Esophagus muscularis mucosa (tissue), 4 donors: ENCODE results near the gene CYFIP2. TPM values are rescaled to one million over a fixed set of nuclear protein-coding genes. Genes with fewer than 3 reads are reported as not detected.

Experiments
- DNase-seq: peaks from one replicate; pipeline ENCODE4 v3.0.0-alpha.2; 2017; ENCODE audit errors: extremely low spot score
- H3K27ac ChIP-seq, 4 donors: fragments of 200-600 bp; sonication (generic); replicated peaks in 1 of 4; 1 replicate in 3 of 4; 2 replicates in 1 of 4; pipeline ENCODE4 v1.5.1; 2016 to 2019; ENCODE audit warnings: mild to moderate bottlenecking in 1 of 4
- H3K27me3 ChIP-seq, 4 donors: fragments of 200-600 bp; sonication (generic); one replicate each; pipeline versions ENCODE4 v1.5.1 to v1.6.0; 2016 to 2019
- H3K36me3 ChIP-seq, 4 donors: fragments of 200-600 bp; sonication (generic); one replicate each; pipeline ENCODE4 v1.5.1; 2016 to 2019
- H3K4me1 ChIP-seq, 4 donors: fragments of 200-600 bp; sonication (generic); one replicate each; pipeline ENCODE4 v1.5.1; 2016 to 2019
- H3K4me3 ChIP-seq, 4 donors: fragments of 200-600 bp; sonication (generic); 1 replicate in 2 of 4; 2 replicates in 2 of 4; pipeline ENCODE4 v1.5.1; 2016 to 2019; ENCODE audit warnings: mild to moderate bottlenecking in 4 of 4, moderate library complexity in 1 of 4
- H3K9me3 ChIP-seq, 4 donors: fragments of 200-600 bp; sonication (generic); 1 replicate in 3 of 4; 2 replicates in 1 of 4; pipeline ENCODE4 v1.5.1; 2016 to 2019
- EP300 ChIP-seq: sonication (generic); formaldehyde crosslinking; IDR thresholded peaks from one replicate; pipeline ENCODE4 v1.6.1; 2017; ENCODE audit warnings: antibody characterized with exemption
- POLR2A ChIP-seq: fragments of 450-650 bp; IDR thresholded peaks from one replicate; pipeline ENCODE4 v1.6.1; 2017; ENCODE audit warnings: antibody characterized with exemption, moderate library complexity, mild to moderate bottlenecking, low read depth
- POLR2AphosphoS5 ChIP-seq, 2 donors: sonication (generic); formaldehyde crosslinking; IDR thresholded peaks; one replicate each; pipeline ENCODE4 v1.6.1; 2017; ENCODE audit warnings: antibody characterized with exemption in 2 of 2
- WGBS: methylation state at CpG from one replicate; pipeline ENCODE4 v1.1.5; 2018; 5-methylcytosine and 5-hydroxymethylcytosine counted together
- intact Hi-C: fragments of 100-400 bp; cut with DNase I; formaldehyde crosslinking; loops from one replicate; pipeline ENCODE4 v1.15.1; 2023
- total RNA-seq, 4 donors: library from RNA; depleted of rRNA; stranded (reverse); fragments of >200 nt; gene quantifications; one replicate each; pipeline versions ENCODE4 v1.1.0 to v1.2.1, GENCODE V29; 2016
- TF ChIP-seq, protein P1 (sequence below), 3 experiments: fragments of 200-600 bp in 2 of 3; fragments of 450-650 bp in 1 of 3; sonication (generic) in 2 of 3; IDR thresholded peaks; one replicate each; pipeline ENCODE4 v1.5.1; 2017 to 2019; ENCODE audit warnings: antibody characterized with exemption in 3 of 3, mild to moderate bottlenecking in 2 of 3, moderate library complexity in 1 of 3

The CYFIP2 gene
- total RNA-seq, 4 donors from 2014 or later: 12.6 to 24.9 (median 14.6) TPM

DNA sequence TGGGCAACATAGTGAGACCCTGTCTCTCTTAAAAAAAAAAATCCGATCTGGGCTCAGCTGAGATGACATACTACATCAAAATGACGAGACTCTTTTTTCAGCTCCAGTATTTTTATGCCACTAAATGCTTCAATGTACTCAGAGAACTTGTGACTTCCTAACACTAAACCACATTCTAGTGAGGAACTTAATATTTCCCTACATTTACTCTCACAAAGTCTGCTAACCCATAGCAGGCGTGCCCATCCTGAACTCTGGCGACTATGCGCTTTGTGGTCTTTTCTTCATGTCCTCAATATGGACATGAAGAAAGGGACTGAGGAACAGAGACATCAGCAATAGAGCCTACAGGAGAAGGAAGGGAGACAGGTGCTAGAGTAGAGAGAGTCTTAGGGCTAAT, 44.0 kb upstream of the CYFIP2 start:
- no peak for TF ChIP-seq POLR2AphosphoS5 (IDR thresholded peaks at IDR 0.05)
- TF ChIP-seq, protein P1, sequence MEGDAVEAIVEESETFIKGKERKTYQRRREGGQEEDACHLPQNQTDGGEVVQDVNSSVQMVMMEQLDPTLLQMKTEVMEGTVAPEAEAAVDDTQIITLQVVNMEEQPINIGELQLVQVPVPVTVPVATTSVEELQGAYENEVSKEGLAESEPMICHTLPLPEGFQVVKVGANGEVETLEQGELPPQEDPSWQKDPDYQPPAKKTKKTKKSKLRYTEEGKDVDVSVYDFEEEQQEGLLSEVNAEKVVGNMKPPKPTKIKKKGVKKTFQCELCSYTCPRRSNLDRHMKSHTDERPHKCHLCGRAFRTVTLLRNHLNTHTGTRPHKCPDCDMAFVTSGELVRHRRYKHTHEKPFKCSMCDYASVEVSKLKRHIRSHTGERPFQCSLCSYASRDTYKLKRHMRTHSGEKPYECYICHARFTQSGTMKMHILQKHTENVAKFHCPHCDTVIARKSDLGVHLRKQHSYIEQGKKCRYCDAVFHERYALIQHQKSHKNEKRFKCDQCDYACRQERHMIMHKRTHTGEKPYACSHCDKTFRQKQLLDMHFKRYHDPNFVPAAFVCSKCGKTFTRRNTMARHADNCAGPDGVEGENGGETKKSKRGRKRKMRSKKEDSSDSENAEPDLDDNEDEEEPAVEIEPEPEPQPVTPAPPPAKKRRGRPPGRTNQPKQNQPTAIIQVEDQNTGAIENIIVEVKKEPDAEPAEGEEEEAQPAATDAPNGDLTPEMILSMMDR (IDR thresholded peaks at IDR 0.05): no peak
- no peak for TF ChIP-seq POLR2A
- TF ChIP-seq EP300: no peak
- intact Hi-C loops: no loop called here
- no peak for DNase-seq
- Histone ChIP-seq H3K36me3 (no peaks in the 10 kb centered on the region), H3K27ac (no peak overlapping the region), H3K27me3 (no peaks in the 10 kb centered on the region), H3K9me3 (no peaks in the 10 kb centered on the region), H3K4me1 (peaks cover 0 to 7% (median 0%) of the 10 kb centered on the region in 4 donors), H3K4me3 (no peak overlapping the region)
- WGBS: 71% methylated on average over 5 of the region's 5 CpGs

DNA sequence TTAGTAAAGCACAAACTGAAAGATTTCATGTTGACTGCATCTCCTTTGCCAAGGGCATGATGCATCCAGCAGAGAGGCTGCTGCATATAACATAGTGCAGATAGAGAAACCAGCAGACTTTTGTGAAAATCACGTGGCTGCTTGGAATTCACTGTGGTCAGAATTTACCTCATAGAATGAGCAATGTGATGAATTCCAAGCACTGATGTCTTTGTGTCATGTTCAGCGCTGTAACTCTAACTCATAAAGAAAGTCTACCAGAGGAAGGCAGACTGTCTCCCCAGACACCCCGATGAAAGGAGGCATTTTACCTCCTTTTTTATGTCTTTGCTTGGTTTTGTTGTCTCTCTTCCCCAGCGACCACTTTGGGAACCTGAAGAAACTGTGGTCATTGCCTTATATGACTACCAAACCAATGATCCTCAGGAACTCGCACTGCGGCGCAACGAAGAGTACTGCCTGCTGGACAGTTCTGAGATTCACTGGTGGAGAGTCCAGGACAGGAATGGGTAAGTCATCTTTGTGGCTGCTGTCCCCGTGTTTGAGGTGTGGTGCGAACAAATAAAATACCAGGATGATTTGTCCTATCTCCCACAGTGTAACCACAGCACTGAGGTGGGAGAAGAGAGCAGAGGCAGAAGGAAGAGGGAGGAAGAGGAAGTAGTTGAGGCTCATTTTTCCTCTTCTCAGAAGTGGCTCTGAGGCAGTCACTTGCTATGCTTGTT, 43.3 kb upstream of the CYFIP2 start:
- 89% methylated on average over 10 of the region's 10 CpGs for WGBS
- no peaks in the 10 kb centered on the region for H3K36me3 ChIP-seq
- no peak overlapping the region for H3K27ac ChIP-seq
- H3K4me1 ChIP-seq: peaks cover 0 to 7% (median 0%) of the 10 kb centered on the region in 4 donors
- H3K9me3 ChIP-seq: no peaks in the 10 kb centered on the region
- no peak for DNase-seq
- TF ChIP-seq POLR2AphosphoS5 (IDR thresholded peaks at IDR 0.05) (no peak), POLR2A (no peak), EP300 (no peak)
- TF ChIP-seq, protein P1 (IDR thresholded peaks at IDR 0.05): no peak
- intact Hi-C loops: no loop called here
- H3K4me3 ChIP-seq: no peak overlapping the region
- no peaks in the 10 kb centered on the region for H3K27me3 ChIP-seq

- 82% methylated on average over 6 of the region's 6 CpGs for WGBS
- intact Hi-C loops: no loop called here
- no peak overlapping the region for H3K27ac ChIP-seq
Measured at GRCh38 chr5:157225469-157226422, 40.2 kb upstream of the CYFIP2 start.

DNA sequence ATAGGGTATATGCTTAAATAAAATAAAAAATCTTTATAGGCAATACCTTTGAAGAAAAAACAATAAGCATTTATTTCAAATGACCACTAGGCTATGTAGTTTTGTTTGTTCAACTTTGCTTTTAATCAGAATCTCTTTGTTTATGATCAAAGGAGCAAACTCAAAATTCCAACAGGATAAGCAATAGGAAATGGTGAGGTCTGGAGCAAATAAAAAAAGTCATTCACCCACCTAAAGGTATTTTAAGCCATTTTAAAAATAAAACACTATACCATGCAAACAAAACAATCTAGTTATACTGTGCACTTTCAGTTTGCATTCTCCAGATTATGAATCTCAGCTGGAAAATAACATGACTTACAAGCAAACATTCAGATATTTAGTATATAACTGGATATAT, 35.3 kb upstream of the CYFIP2 start:
- TF ChIP-seq, protein P1 (IDR thresholded peaks at IDR 0.05): no peak
- TF ChIP-seq POLR2A: no peak
- no peak for TF ChIP-seq EP300
- TF ChIP-seq POLR2AphosphoS5 (IDR thresholded peaks at IDR 0.05): no peak
- no peaks in the 10 kb centered on the region for H3K4me1 ChIP-seq
- intact Hi-C loops: no loop called here

More at GRCh38 chr5:157225469-157226422, 40.2 kb upstream of the CYFIP2 start:
- no peak for TF ChIP-seq EP300
- no peak for TF ChIP-seq POLR2AphosphoS5 (IDR thresholded peaks at IDR 0.05)
- TF ChIP-seq, protein P1 (IDR thresholded peaks at IDR 0.05): no peak
- TF ChIP-seq POLR2A: no peak
- Histone ChIP-seq H3K27me3 (no peaks in the 10 kb centered on the region), H3K4me1 (no peaks in the 10 kb centered on the region), H3K36me3 (no peaks in the 10 kb centered on the region), H3K4me3 (no peak overlapping the region), H3K9me3 (no peaks in the 10 kb centered on the region)
- no peak for DNase-seq

More for the DNA sequence above, 35.3 kb upstream of the CYFIP2 start:
- H3K4me3 ChIP-seq: no peak overlapping the region
- H3K27me3 ChIP-seq: no peaks in the 10 kb centered on the region
- no peaks in the 10 kb centered on the region for H3K9me3 ChIP-seq
- no peaks in the 10 kb centered on the region for H3K36me3 ChIP-seq
- DNase-seq: no peak
- no peak overlapping the region for H3K27ac ChIP-seq
